Measurements from ENCODE around the gene PMF1. TPM values are rescaled to one million over a fixed set of nuclear protein-coding genes. Genes with fewer than 3 reads are reported as not detected.

The PMF1 gene
- total RNA-seq, 1 donor = 34.0 TPM

DNA sequence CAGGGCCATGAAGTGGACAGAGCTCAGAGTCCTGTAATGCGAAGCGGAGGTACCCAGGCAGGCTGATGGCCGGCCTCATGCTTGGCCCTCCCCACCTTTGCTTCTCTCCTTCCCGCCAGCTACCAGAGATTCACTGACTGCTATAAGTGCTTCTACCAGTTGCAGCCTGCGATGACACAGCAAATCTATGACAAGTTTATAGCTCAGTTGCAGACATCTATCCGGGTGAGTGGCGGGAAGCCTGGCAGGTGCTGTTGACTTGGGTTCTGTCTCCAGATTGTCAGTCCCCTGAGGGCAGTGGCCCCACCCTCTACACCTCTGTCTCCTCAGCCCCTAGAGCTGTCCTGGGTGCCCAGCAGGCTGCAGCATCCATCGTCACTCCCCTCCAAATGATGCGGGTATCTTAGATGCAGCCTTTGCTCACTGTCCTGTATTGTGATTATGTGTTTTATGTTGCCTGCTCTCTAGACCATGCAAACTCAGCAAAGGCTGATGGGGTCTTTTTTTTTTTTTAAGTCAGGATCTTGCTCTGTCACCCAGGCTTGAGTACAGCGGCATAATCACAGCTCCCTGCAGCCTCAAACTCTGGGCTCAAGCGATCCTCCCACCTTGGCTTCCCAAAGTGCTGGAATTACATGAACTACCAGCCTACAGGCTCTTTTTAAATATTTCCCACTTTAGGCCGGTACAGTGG, 19.5 kb downstream of the PMF1 start:
- no peak overlapping the region for H3K27ac ChIP-seq (ENCODE audit: low read depth, low read length)

DNA sequence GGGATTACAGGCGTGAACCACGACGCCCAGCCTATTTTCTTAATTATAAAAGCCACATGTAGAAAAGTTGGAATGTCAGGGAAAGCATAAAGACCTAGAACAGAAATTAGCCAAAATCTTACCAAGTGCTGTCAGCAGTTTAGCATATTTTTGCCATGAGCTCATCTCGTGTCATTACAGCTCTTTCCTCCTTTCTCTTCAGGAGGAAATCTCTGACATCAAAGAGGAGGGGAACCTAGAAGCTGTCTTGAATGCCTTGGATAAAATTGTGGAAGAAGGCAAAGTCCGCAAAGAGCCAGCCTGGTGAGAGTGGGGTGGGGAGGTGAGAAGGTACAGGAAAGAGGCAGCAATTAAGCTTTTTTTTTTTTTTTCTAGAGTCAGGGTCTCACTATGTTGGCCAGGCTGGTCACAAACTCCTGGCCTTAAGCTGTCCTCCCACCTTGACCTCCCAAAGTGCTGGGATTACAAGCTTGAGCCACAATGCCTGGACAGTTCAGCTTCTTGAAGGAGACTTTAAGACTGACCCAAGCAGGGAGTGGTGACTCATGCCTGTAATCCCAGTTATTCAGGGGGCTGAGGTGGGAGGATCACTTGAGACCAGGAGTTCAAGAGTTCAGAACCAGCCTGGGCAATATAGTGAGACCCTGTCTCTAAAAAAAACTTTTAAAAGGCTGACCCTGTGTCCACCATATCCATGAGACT, 20.8 kb downstream of the PMF1 start:
- DNase-seq (ENCODE audit: insufficient read length, low spot score, missing footprints) = peak; percentile 88
- H2AFZ ChIP-seq (ENCODE audit: low read length) = no peak overlapping the region
- H3K79me2 ChIP-seq (ENCODE audit: insufficient read depth, low read length) = no peaks in the 10 kb centered on the region

More for the DNA sequence above, 19.5 kb downstream of the PMF1 start:
- H3K9me3 ChIP-seq (ENCODE audit: low read depth, low read length) = no peaks in the 10 kb centered on the region
- H3K79me2 ChIP-seq (ENCODE audit: insufficient read depth, low read length) = no peaks in the 10 kb centered on the region
- H2AFZ ChIP-seq (ENCODE audit: low read length) = no peak overlapping the region
- TF ChIP-seq CTCF (IDR thresholded peaks at IDR 0.05; ENCODE audit: extremely low read depth, low read depth, low read length) = no peak
- H3K4me2 ChIP-seq (ENCODE audit: insufficient read depth, low read length) = no peak overlapping the region
- no peaks in the 10 kb centered on the region for H4K20me1 ChIP-seq (ENCODE audit: insufficient read depth, low read length)
- H3K36me3 ChIP-seq (ENCODE audit: insufficient read depth, low read length) = peaks cover 27% of the 10 kb centered on the region
- no peak for DNase-seq (ENCODE audit: insufficient read length, low spot score, missing footprints)
- no peak overlapping the region for H3K4me3 ChIP-seq (ENCODE audit: insufficient read depth, low read length)
- H3K4me1 ChIP-seq (ENCODE audit: insufficient read depth, low read length) = peaks cover 20% of the 10 kb centered on the region
- no peaks in the 10 kb centered on the region for H3K27me3 ChIP-seq (ENCODE audit: insufficient read depth, low read length)

GRCh38 chr1:156236164-156236563, 23.4 kb downstream of the PMF1 start:
- peaks cover 19% of the 10 kb centered on the region for H3K36me3 ChIP-seq (ENCODE audit: insufficient read depth, low read length)
- no peaks in the 10 kb centered on the region for H3K79me2 ChIP-seq (ENCODE audit: insufficient read depth, low read length)
- no peaks in the 10 kb centered on the region for H4K20me1 ChIP-seq (ENCODE audit: insufficient read depth, low read length)

More for the DNA sequence above, 20.8 kb downstream of the PMF1 start:
- no peaks in the 10 kb centered on the region for H3K27me3 ChIP-seq (ENCODE audit: insufficient read depth, low read length)
- H3K36me3 ChIP-seq (ENCODE audit: insufficient read depth, low read length) = peaks cover 27% of the 10 kb centered on the region
- peaks cover 20% of the 10 kb centered on the region for H3K4me1 ChIP-seq (ENCODE audit: insufficient read depth, low read length)
- H4K20me1 ChIP-seq (ENCODE audit: insufficient read depth, low read length) = no peaks in the 10 kb centered on the region
- H3K4me3 ChIP-seq (ENCODE audit: insufficient read depth, low read length) = peak overlapping the region; percentile 11
- H3K9me3 ChIP-seq (ENCODE audit: low read depth, low read length) = no peaks in the 10 kb centered on the region
- H3K4me2 ChIP-seq (ENCODE audit: insufficient read depth, low read length) = peak overlapping the region; percentile 50
- no peak for TF ChIP-seq CTCF (IDR thresholded peaks at IDR 0.05; ENCODE audit: extremely low read depth, low read depth, low read length)
- peak overlapping the region; percentile 93 for H3K27ac ChIP-seq (ENCODE audit: low read depth, low read length)

More at GRCh38 chr1:156236164-156236563, 23.4 kb downstream of the PMF1 start:
- peaks cover 25% of the 10 kb centered on the region for H3K4me1 ChIP-seq (ENCODE audit: insufficient read depth, low read length)
- no peak overlapping the region for H3K4me2 ChIP-seq (ENCODE audit: insufficient read depth, low read length)
- H3K27ac ChIP-seq (ENCODE audit: low read depth, low read length) = no peak overlapping the region
- H2AFZ ChIP-seq (ENCODE audit: low read length) = no peak overlapping the region
- no peak for DNase-seq (ENCODE audit: insufficient read length, low spot score, missing footprints)
- no peaks in the 10 kb centered on the region for H3K9me3 ChIP-seq (ENCODE audit: low read depth, low read length)
- no peaks in the 10 kb centered on the region for H3K27me3 ChIP-seq (ENCODE audit: insufficient read depth, low read length)
- no peak for TF ChIP-seq CTCF (IDR thresholded peaks at IDR 0.05; ENCODE audit: extremely low read depth, low read depth, low read length)
- H3K4me3 ChIP-seq (ENCODE audit: insufficient read depth, low read length) = no peak overlapping the region

Measured in osteoblast (primary cell).